ENCODE data around the gene CDH22. TPM values are rescaled to one million over a fixed set of nuclear protein-coding genes. Genes with fewer than 3 reads are reported as not detected.

CDH22 gene
- total and polyA plus RNA-seq, 12 donors, result 0.19 to 2.9 (median 0.97) TPM; not detected in 4

GRCh38 chr20:46261456-46262253 is 46.6 kb downstream of the CDH22 start:
- no peaks in the 10 kb centered on the region for H3K4me1 ChIP-seq (replicated peaks in 1 of 2)
- no peaks in the 10 kb centered on the region for H3K27me3 ChIP-seq
- intact Hi-C loops (cut with DNase I), result no loop called here
- no peak overlapping the region for H3K4me3 ChIP-seq
- TF ChIP-seq POLR2A (IDR thresholded peaks at IDR 0.05) (no peak), CTCF (IDR thresholded peaks at IDR 0.05) (no peak)
- H3K36me3 ChIP-seq (replicated peaks in 1 of 2), result no peaks in the 10 kb centered on the region
- no peak overlapping the region for H3K27ac ChIP-seq
- no peak for DNase-seq
- no peaks in the 10 kb centered on the region for H3K9me3 ChIP-seq (replicated peaks in 1 of 3)
- 67 to 75% (median 72%) methylated on average over 10 to 12 of the region's 12 CpGs for WGBS, 4 donors

GRCh38 chr20:46260936-46261454 is 47.3 kb downstream of the CDH22 start:
- no peak for DNase-seq
- 67 to 81% (median 71%) methylated on average over 1 of the region's 1 CpG for WGBS, 4 donors
- Histone ChIP-seq H3K4me1 (replicated peaks in 1 of 2) (no peaks in the 10 kb centered on the region), H3K27ac (no peak overlapping the region), H3K4me3 (no peak overlapping the region), H3K36me3 (replicated peaks in 1 of 2) (no peaks in the 10 kb centered on the region), H3K9me3 (replicated peaks in 1 of 3) (no peaks in the 10 kb centered on the region), H3K27me3 (no peaks in the 10 kb centered on the region)
- intact Hi-C loops (cut with DNase I), result no loop called here
- TF ChIP-seq POLR2A (IDR thresholded peaks at IDR 0.05) (no peak), CTCF (IDR thresholded peaks at IDR 0.05) (no peak)

GRCh38 chr20:46260480-46260879 is 47.8 kb downstream of the CDH22 start:
- H3K27me3 ChIP-seq, result no peaks in the 10 kb centered on the region
- intact Hi-C loops (cut with DNase I), result no loop called here

More at GRCh38 chr20:46260480-46260879, 47.8 kb downstream of the CDH22 start:
- TF ChIP-seq POLR2A (IDR thresholded peaks at IDR 0.05) (no peak), CTCF (IDR thresholded peaks at IDR 0.05) (no peak)
- DNase-seq, result peak; percentile 58 to 91 (median 89)
- H3K9me3 ChIP-seq (replicated peaks in 1 of 3), result no peaks in the 10 kb centered on the region
- H3K27ac ChIP-seq, result no peak overlapping the region
- H3K36me3 ChIP-seq (replicated peaks in 1 of 2), result no peaks in the 10 kb centered on the region
- no peak overlapping the region for H3K4me3 ChIP-seq
- WGBS, 4 donors, result 50 to 57% (median 53%) methylated on average over 2 to 3 of the region's 3 CpGs
- H3K4me1 ChIP-seq (replicated peaks in 1 of 2), result no peaks in the 10 kb centered on the region

All from adrenal gland (tissue), 12 donors.